K562 (cell line): ENCODE measurements around the gene CCDC183. TPM values are rescaled to one million over a fixed set of nuclear protein-coding genes. Genes with fewer than 3 reads are reported as not detected.
A peak's percentile ranks its signal among the peaks of the same experiment; 100 is the strongest.

ENCODE experiments used
- ARNT ChIP-seq, 2 experiments: fragments of 450-650 bp; IDR thresholded peaks; 2 replicates each; pipeline ENCODE4 v1.6.1; 2016; ENCODE audit warnings: mild to moderate bottlenecking in 1 of 2
- ASH1L ChIP-seq: fragments of 450-650 bp; IDR thresholded peaks from 2 replicates; pipeline ENCODE4 v1.6.1; 2018; ENCODE audit warnings: borderline replicate concordance, mild to moderate bottlenecking, low read depth; ENCODE audit not compliant: partially characterized antibody
- ATF4 ChIP-seq: fragments of 450-650 bp; formaldehyde crosslinking; IDR thresholded peaks from 2 replicates; pipeline ENCODE4 v1.4.0; 2022; ENCODE audit warnings: mild to moderate bottlenecking, moderate library complexity
- CBX5 ChIP-seq: IDR thresholded peaks from 2 replicates; pipeline ENCODE4 v1.6.1; 2014; ENCODE audit warnings: low read depth, borderline replicate concordance
- CEBPG ChIP-seq, 3 experiments: fragments of 200-800 bp in 1 of 3; sonication (Bioruptor generic) in 1 of 3; sonication (generic) in 1 of 3; formaldehyde crosslinking in 1 of 3; IDR thresholded peaks in 2 of 3; conservative IDR thresholded peaks in 1 of 3; 2 replicates each; pipeline versions ENCODE4 v1.6.1 to v1.8.0; 2016 to 2022; ENCODE audit warnings: missing compliant biosample characterization in 2 of 3, missing genetic modification characterization in 2 of 3, mild to moderate bottlenecking in 1 of 3, missing genetic modification reagents in 1 of 3
- EGR1 ChIP-seq: fragments of 450-650 bp; conservative IDR thresholded peaks from 2 replicates; pipeline ENCODE4 v1.6.1; 2017; ENCODE audit warnings: mild to moderate bottlenecking
- FOXK2 ChIP-seq, 2 experiments: fragments of 450-650 bp; IDR thresholded peaks in 1 of 2; conservative IDR thresholded peaks in 1 of 2; 2 replicates each; pipeline ENCODE4 v1.6.1; 2016; ENCODE audit warnings: low read depth in 2 of 2, mild to moderate bottlenecking in 1 of 2
- GTF2E2 ChIP-seq: fragments of 200-800 bp; sonication (Bioruptor generic); IDR thresholded peaks from 2 replicates; pipeline ENCODE4 v1.6.1; 2016; ENCODE audit warnings: missing genetic modification characterization, missing compliant biosample characterization
- HEY1 ChIP-seq: fragments of 250-450 bp; sonication (Bioruptor Pico); IDR thresholded peaks from 2 replicates; pipeline ENCODE4 v1.5.0; 2020; ENCODE audit warnings: mild to moderate bottlenecking, moderate library complexity, borderline replicate concordance
- HMBOX1 ChIP-seq: sonication (generic); IDR thresholded peaks from 2 replicates; pipeline ENCODE4 v1.6.1; 2016
- KAT7 ChIP-seq: sonication (generic); formaldehyde crosslinking; IDR thresholded peaks from 2 replicates; pipeline ENCODE4 v1.8.0; 2022; ENCODE audit warnings: missing genetic modification reagents, mild to moderate bottlenecking, borderline replicate concordance
- NONO ChIP-seq, 2 experiments: fragments of 200-400 bp in 1 of 2; fragments of 450-650 bp in 1 of 2; formaldehyde crosslinking in 1 of 2; IDR thresholded peaks; 2 replicates each; pipeline ENCODE4 v1.6.1; 2017; ENCODE audit warnings: low read depth in 2 of 2, mild to moderate bottlenecking in 2 of 2, moderate library complexity in 2 of 2, low read length in 1 of 2
- NRF1 ChIP-seq, 2 experiments: fragments of 450-650 bp; IDR thresholded peaks in 1 of 2; conservative IDR thresholded peaks in 1 of 2; 2 replicates each; pipeline ENCODE4 v1.6.1; 2014; ENCODE audit warnings: mild to moderate bottlenecking in 2 of 2
- PBX2 ChIP-seq, 2 experiments: IDR thresholded peaks in 1 of 2; conservative IDR thresholded peaks in 1 of 2; 2 replicates each; pipeline ENCODE4 v1.6.1; 2016; ENCODE audit warnings: low read depth in 2 of 2, mild to moderate bottlenecking in 1 of 2, missing compliant biosample characterization in 1 of 2, missing genetic modification characterization in 1 of 2, moderate library complexity in 1 of 2
- PCBP2 ChIP-seq: fragments of 200-400 bp; formaldehyde crosslinking; IDR thresholded peaks from 2 replicates; pipeline ENCODE4 v1.6.1; 2018; ENCODE audit warnings: low read length, low read depth, mild to moderate bottlenecking, moderate library complexity; ENCODE audit not compliant: poor library complexity, severe bottlenecking
- PHF21A ChIP-seq: fragments of 450-650 bp; IDR thresholded peaks from 2 replicates; pipeline ENCODE4 v1.6.1; 2017; ENCODE audit warnings: low read depth, borderline replicate concordance
- PTRF ChIP-seq: fragments of 450-650 bp; IDR thresholded peaks from 2 replicates; pipeline ENCODE4 v1.6.1; 2016; ENCODE audit warnings: mild to moderate bottlenecking, missing genetic modification characterization, missing compliant biosample characterization
- SMAD4 ChIP-seq: fragments of 250-450 bp; sonication (Bioruptor Pico); conservative IDR thresholded peaks from 2 replicates; pipeline ENCODE4 v1.8.0; 2021; ENCODE audit warnings: inconsistent platforms, mild to moderate bottlenecking, moderate library complexity
- SUPT5H ChIP-seq: fragments of 450-650 bp; IDR thresholded peaks from 2 replicates; pipeline ENCODE4 v1.6.1; 2016
- TSC22D4 ChIP-seq: fragments of 450-650 bp; IDR thresholded peaks from 2 replicates; pipeline ENCODE4 v1.6.1; 2016; ENCODE audit warnings: missing genetic modification characterization, missing biosample characterization, control low read depth
- YBX1 ChIP-seq: fragments of 450-650 bp; IDR thresholded peaks from 2 replicates; pipeline ENCODE4 v1.7.1; 2016; ENCODE audit warnings: mild to moderate bottlenecking
- ZNF41 ChIP-seq: fragments of 250-450 bp; sonication (Bioruptor Pico); conservative IDR thresholded peaks from 2 replicates; pipeline ENCODE4 v1.4.0; 2020; ENCODE audit warnings: mild to moderate bottlenecking
- polyA plus RNA-seq, 8 experiments: library from polyadenylated mRNA; depleted of rRNA in 4 of 8; stranded (reverse) in 5 of 8; unstranded in 3 of 8; fragments of >200 nt; fragmentation: Nextera tagmentation in 2 of 8; fragmentation: Illumina TruSeq in 1 of 8; extraction: Ambion mirVana in 2 of 8; extraction: Trizol in 1 of 8; gene quantifications; 2 replicates each; pipeline versions ENCODE4 v1.2.1 to v1.2.3, GENCODE V29; 2011 to 2014; ENCODE audit warnings: inconsistent platforms in 1 of 8, missing spikeins in 1 of 8
- total RNA-seq, 7 experiments: library from RNA; depleted of rRNA in 6 of 7; stranded (reverse); fragments of >200 nt in 6 of 7; fragmentation: Illumina TruSeq in 2 of 7; extraction: Trizol in 2 of 7; gene quantifications; 2 replicates each; pipeline versions ENCODE4 v1.2.1 to v1.2.3, GENCODE V29; 2011 to 2021; ENCODE audit warnings: low replicate concordance in 1 of 7

CCDC183 gene
- total and polyA plus RNA-seq, 9 of the 15 experiments (the other 6 are each of a cell fraction or from before 2014, with no cell fraction given), result 0.21 to 0.60 (median 0.29) TPM; not detected in 4

- TF ChIP-seq PBX2 (CRISPR knock-in tag; IDR thresholded peaks at IDR 0.05; ENCODE audit: low read depth), result no peak
- no peak for TF ChIP-seq PBX2 (tag; conservative IDR thresholded peaks at IDR 0.05; ENCODE audit: low read depth)
- no peak for TF ChIP-seq CEBPG (CRISPR knock-in tag; IDR thresholded peaks at IDR 0.05)
- no peak for TF ChIP-seq CEBPG (tag; conservative IDR thresholded peaks at IDR 0.05 in 1 of 2, IDR thresholded peaks at IDR 0.05 in 1 of 2)
- TF ChIP-seq ATF4 (CRISPR knock-in tag), result no peak
- TF ChIP-seq YBX1, result no peak
- no peak for TF ChIP-seq CBX5
- TF ChIP-seq PHF21A, result no peak
- TF ChIP-seq NONO (IDR thresholded peaks at IDR 0.05; ENCODE audit: low read depth in 2 of 2, low read length in 1 of 2), result peak in 1 of 2 experiments; percentile 79; a peak in 2 of 4 replicates
- TF ChIP-seq HEY1 (CRISPR knock-in tag), result no peak
- TF ChIP-seq GTF2E2 (tag), result peak; percentile 78; the same call in 1 of the 2 replicates
- peak; percentile 78 for TF ChIP-seq SUPT5H
- no peak for TF ChIP-seq ASH1L
- no peak for TF ChIP-seq ZNF41 (CRISPR knock-in tag)
- TF ChIP-seq PCBP2, result no peak
- no peak for TF ChIP-seq ARNT (IDR thresholded peaks at IDR 0.05)
- TF ChIP-seq FOXK2 (conservative IDR thresholded peaks at IDR 0.05 in 1 of 2, IDR thresholded peaks at IDR 0.05 in 1 of 2; ENCODE audit: low read depth in 2 of 2), result no peak
- peak; percentile 92 to 94 for TF ChIP-seq NRF1 (conservative IDR thresholded peaks at IDR 0.05 in 1 of 2, IDR thresholded peaks at IDR 0.05 in 1 of 2)
- TF ChIP-seq PTRF (tag), result no peak
- no peak for TF ChIP-seq HMBOX1
- TF ChIP-seq EGR1, result peak; percentile 31
- TF ChIP-seq SMAD4, result peak; percentile 89
- TF ChIP-seq TSC22D4 (tag), result no peak
- 0 out of 2 replicates have a peak, but pooled peaks have one; percentile 19 for TF ChIP-seq KAT7 (CRISPR knock-in tag)
Measured at GRCh38 chr9:136807281-136808074, 11.3 kb downstream of the CCDC183 start, which contains the start of gene RABL6 (continued).
